ENCODE data around the gene TMEM170B. TPM values are rescaled to one million over a fixed set of nuclear protein-coding genes. Genes with fewer than 3 reads are reported as not detected.

The TMEM170B gene
- total RNA-seq, 4 donors from 2014 or later, result 0.57 to 2.7 (median 1.1) TPM

DNA sequence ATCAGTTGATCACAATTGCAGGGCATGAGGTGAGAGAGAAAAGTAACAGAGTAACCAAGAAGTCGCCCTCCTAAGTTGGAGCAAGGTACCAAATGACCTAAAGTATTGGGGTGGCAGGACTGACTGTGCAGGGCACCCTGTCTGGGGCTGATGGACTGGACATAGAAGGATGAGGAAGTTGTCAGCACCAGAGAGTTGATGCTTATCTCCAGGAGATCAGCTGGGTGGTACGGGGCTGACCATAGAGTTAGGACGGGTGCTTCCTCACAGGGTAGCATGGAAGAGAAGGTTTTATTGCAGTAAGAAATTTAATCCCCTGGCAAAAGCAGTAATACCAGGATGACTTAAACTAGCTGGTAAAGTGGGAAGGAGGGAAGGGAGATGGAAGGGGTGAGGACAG, 66.7 kb downstream of the TMEM170B start:
- no peak overlapping the region for H3K4me3 ChIP-seq
- no peak overlapping the region for H3K27ac ChIP-seq
- no peaks in the 10 kb centered on the region for H3K27me3 ChIP-seq
- TF ChIP-seq, protein P1, sequence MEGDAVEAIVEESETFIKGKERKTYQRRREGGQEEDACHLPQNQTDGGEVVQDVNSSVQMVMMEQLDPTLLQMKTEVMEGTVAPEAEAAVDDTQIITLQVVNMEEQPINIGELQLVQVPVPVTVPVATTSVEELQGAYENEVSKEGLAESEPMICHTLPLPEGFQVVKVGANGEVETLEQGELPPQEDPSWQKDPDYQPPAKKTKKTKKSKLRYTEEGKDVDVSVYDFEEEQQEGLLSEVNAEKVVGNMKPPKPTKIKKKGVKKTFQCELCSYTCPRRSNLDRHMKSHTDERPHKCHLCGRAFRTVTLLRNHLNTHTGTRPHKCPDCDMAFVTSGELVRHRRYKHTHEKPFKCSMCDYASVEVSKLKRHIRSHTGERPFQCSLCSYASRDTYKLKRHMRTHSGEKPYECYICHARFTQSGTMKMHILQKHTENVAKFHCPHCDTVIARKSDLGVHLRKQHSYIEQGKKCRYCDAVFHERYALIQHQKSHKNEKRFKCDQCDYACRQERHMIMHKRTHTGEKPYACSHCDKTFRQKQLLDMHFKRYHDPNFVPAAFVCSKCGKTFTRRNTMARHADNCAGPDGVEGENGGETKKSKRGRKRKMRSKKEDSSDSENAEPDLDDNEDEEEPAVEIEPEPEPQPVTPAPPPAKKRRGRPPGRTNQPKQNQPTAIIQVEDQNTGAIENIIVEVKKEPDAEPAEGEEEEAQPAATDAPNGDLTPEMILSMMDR (IDR thresholded peaks at IDR 0.05), result no peak
- TF ChIP-seq POLR2A (IDR thresholded peaks at IDR 0.05), result no peak
- peaks cover 0 to 34% (median 23%) of the 10 kb centered on the region in 3 donors for H3K4me1 ChIP-seq
- no peaks in the 10 kb centered on the region for H3K9me3 ChIP-seq
- intact Hi-C loops (cut with DNase I), result no loop called here
- no peaks in the 10 kb centered on the region for H3K36me3 ChIP-seq
- no peak for DNase-seq
- WGBS, 2 donors, result 74 to 87% methylated on average over 3 of the region's 3 CpGs

DNA sequence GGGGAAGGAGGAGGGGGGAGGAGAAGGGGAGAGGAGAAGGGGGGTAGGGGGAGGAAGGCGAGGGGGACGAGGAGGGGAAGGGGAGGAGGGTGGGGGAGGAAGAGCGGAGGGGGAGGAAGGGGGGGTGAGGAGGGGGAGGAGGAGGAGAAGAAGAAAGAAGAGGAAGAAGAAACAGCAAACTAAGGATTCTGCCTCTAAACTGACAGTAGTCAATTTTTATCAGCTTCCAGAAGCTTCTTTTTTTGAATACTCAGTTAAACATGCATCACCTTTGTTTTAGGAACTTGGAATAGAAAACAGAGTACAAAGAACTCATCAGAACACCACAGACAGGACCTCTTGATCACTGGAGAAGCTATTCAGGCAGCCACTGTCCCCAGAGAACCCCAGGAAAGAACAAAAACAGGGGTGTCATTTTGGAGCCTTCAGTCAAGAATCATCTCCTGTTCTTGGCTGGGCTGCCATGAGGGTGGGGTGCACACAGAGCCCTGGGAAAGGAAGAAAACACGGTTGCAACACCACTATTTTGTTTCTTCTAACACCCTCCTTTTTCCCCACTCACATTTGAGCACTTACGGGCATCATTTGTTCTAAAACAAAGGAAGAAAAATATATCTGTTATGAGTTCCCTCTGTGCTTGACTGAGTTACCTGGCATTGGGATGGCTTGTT, 67.4 kb downstream of the TMEM170B start:
- TF ChIP-seq, protein P1 (IDR thresholded peaks at IDR 0.05), result no peak
- no peak for TF ChIP-seq POLR2A (IDR thresholded peaks at IDR 0.05)
- Histone ChIP-seq H3K4me3 (no peak overlapping the region), H3K27ac (peak overlapping the region in 3 of 4 donors; percentile 50 to 77 (median 53)), H3K9me3 (no peaks in the 10 kb centered on the region), H3K36me3 (no peaks in the 10 kb centered on the region), H3K27me3 (no peaks in the 10 kb centered on the region), H3K4me1 (peaks cover 0 to 42% (median 23%) of the 10 kb centered on the region in 3 donors)
- WGBS, 2 donors, result 45 to 56% methylated on average over 5 of the region's 5 CpGs
- DNase-seq, result no peak
- intact Hi-C loops (cut with DNase I), result no loop called here

DNA sequence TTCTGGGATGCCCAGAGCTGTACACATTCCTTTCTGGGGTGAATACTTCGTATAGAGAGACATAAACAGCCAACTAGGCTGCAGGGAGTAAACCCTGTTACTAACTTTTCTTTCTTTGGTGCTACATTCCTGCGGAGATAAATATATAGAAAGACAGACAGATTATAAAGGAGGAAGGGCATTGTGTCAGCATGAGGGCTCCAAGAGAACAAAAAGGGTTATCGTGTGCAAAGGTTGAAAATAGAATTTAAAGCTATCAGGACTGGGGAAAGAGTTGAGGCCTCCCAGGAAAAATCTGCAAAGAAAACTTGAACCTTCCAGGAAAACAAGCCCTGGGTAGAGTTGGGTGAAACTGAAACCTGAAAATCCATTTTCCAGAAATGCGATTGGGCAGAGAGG, 68.0 kb downstream of the TMEM170B start:
- DNase-seq, result no peak
- intact Hi-C loops (cut with DNase I), result no loop called here
- H3K27ac ChIP-seq, result peak overlapping the region; percentile 20 to 77 (median 52)
- H3K36me3 ChIP-seq, result no peaks in the 10 kb centered on the region
- H3K4me3 ChIP-seq, result no peak overlapping the region
- H3K27me3 ChIP-seq, result no peaks in the 10 kb centered on the region
- H3K9me3 ChIP-seq, result no peaks in the 10 kb centered on the region
- TF ChIP-seq, protein P1 (IDR thresholded peaks at IDR 0.05), result no peak
- TF ChIP-seq POLR2A (IDR thresholded peaks at IDR 0.05), result no peak
- peaks cover 0 to 47% (median 23%) of the 10 kb centered on the region in 3 donors for H3K4me1 ChIP-seq
- 66 to 73% methylated on average over 4 of the region's 4 CpGs for WGBS, 2 donors

DNA sequence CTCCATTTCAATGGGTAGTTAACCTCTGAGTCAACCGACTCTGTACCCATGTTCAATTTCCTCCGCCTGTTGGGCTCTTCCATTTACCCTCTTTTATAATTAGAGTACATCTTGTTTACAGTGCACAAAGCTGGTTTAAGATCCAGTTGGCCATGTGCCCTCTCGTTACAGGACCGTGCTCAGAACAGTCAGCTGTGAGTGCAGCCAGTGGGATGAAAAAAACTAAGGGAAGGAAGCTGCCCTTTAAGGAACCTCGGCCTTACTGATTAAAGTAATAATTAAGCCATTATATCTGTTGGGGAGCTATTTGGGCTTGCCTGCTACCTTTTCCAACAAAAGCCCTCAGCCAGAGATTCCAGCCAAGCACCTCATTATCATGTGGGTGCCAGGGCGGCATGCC, 68.8 kb downstream of the TMEM170B start:
- no peak for TF ChIP-seq POLR2A (IDR thresholded peaks at IDR 0.05)
- TF ChIP-seq, protein P1 (IDR thresholded peaks at IDR 0.05), result no peak
- 35 to 36% methylated on average over 6 of the region's 6 CpGs for WGBS, 2 donors
- no peaks in the 10 kb centered on the region for H3K27me3 ChIP-seq

DNA sequence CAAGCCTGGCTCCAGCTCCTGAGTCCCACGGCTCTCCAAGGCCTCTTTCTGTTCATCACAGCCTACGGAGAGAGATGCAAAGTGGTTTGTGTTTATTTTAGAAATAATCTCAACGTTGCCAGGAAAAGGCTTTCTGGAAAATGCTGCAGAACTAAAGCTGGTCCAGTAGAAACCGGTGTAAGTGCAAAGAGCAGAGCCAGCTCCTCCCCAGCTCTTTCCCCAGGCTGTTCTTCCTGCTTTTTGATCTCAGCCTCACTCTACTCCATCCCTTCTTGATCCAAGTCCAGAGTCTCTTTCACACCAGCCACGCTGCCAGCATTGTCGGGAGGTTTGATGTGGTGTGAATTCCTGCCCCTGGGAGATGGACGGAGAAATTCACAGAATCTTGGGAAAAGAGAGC, 69.8 kb downstream of the TMEM170B start:
- 9 to 23% methylated on average over 6 to 7 of the region's 7 CpGs for WGBS, 2 donors
- DNase-seq, result no peak
- Histone ChIP-seq H3K27ac (peak overlapping the region in 3 of 4 donors; percentile 55 to 77 (median 77)), H3K4me1 (peaks cover 0 to 47% (median 23%) of the 10 kb centered on the region in 3 donors), H3K9me3 (no peaks in the 10 kb centered on the region), H3K36me3 (no peaks in the 10 kb centered on the region), H3K27me3 (no peaks in the 10 kb centered on the region), H3K4me3 (peak overlapping the region in 1 of 4 donors; percentile 22)
- no peak for TF ChIP-seq POLR2A (IDR thresholded peaks at IDR 0.05)
- TF ChIP-seq, protein P1 (IDR thresholded peaks at IDR 0.05), result no peak
- intact Hi-C loops (cut with DNase I), result no loop called here

More for the DNA sequence above, 68.8 kb downstream of the TMEM170B start:
- H3K27ac ChIP-seq, result peak overlapping the region; percentile 7 to 77 (median 65)
- H3K4me1 ChIP-seq, result peaks cover 0 to 47% (median 23%) of the 10 kb centered on the region in 3 donors
- intact Hi-C loops (cut with DNase I), result no loop called here
- no peaks in the 10 kb centered on the region for H3K36me3 ChIP-seq
- no peaks in the 10 kb centered on the region for H3K9me3 ChIP-seq
- H3K4me3 ChIP-seq, result no peak overlapping the region
- DNase-seq, result no peak

Measured in esophagus squamous epithelium (tissue), 5 donors.